GM19397 (cell line): ENCODE measurements around the gene LY6G5C.

Experiments used
- ATAC-seq: cut with Tn5 transposase; IDR thresholded peaks from one replicate; pipeline ENCODE4 v1.9.1; 2021; ENCODE audit warnings: mild to moderate bottlenecking, moderate library complexity; ENCODE audit not compliant: unreplicated experiment

Gene LY6G5C

DNA sequence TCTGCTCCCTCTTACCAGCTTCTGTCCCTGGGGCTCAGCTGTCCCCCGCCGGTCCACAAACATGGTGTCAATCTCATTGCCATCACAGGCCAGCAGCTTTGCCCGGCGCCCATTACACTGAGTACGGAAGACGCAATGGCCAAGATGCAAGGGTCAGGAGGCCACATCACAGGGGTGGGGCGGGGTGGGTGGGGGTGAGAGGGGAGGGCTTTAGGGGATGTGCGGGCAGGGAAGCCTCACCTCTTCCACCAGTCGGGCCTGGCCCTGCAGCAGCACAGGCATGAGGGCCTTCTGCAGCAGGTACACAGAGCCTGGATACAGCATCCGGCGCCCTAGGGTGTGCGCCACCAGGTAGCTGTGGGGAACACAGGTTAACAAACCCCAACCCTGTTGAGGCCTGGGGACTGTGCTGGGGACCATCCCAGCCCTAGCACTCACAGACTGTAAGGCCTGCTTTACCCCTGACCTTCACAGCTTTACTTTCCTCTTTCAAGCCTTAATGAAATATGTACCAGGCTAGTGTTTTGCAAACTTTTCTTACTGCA is 10.8 kb upstream of the LY6G5C start:
- ATAC-seq = no peak

DNA sequence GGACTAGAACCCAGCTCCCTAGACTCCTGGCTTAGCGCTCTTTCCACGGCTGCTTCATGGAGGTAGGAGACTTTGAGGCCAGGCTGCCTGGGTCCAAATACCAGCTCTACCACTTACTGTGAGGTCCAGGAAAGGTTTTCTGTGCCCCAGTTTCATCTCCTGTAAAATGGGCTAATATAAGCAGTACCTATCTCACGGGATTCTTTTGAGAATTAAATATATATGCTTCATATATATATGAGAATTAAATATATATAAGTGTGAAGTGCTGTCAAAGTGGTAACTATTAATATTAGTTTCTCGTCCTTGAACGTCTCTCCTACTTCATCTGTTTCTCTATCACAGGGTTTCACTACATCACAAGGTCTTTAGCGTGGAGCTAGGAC is 10.2 kb upstream of the LY6G5C start:
- ATAC-seq = no peak

DNA sequence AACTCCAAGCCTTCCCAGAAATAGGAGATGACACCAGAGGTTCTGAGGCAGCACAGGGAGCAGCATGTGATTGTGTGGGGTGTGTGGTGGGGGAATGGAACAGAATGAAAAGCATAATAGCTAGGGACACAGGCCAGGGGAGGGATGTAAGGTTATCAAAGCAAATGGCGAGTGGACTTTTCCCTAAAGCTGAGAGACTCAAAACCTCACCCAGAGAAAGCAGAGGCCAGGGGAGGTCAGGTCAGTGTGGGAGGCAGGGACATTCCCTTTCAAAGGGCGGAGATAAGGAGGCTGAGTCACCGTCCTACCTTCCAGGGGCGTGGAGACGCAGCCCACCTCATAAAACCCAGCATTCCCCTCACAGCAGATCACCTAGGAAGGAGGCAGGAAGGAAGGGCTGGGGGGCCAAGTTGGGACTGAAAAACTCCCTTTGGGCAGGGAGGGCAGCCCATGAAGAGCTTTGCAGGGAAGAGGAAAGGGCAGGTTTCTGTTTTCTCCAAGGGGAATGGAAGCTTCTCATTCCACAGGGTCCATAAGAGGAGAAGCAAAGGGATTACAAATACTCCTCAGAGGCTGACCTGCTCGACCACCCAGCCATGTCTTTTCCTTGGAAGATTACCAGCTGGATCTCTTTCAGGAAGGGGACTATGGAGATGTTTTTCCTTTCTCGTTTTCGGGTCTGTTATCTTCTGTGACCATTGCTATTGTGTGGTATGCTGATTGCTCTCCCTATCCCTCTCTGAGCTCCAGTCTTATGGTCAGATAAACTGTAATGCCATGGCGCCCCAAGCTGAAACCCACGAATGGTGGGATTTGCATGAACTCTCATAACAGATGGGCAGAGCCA is 9.6 kb upstream of the LY6G5C start:
- ATAC-seq = no peak

DNA sequence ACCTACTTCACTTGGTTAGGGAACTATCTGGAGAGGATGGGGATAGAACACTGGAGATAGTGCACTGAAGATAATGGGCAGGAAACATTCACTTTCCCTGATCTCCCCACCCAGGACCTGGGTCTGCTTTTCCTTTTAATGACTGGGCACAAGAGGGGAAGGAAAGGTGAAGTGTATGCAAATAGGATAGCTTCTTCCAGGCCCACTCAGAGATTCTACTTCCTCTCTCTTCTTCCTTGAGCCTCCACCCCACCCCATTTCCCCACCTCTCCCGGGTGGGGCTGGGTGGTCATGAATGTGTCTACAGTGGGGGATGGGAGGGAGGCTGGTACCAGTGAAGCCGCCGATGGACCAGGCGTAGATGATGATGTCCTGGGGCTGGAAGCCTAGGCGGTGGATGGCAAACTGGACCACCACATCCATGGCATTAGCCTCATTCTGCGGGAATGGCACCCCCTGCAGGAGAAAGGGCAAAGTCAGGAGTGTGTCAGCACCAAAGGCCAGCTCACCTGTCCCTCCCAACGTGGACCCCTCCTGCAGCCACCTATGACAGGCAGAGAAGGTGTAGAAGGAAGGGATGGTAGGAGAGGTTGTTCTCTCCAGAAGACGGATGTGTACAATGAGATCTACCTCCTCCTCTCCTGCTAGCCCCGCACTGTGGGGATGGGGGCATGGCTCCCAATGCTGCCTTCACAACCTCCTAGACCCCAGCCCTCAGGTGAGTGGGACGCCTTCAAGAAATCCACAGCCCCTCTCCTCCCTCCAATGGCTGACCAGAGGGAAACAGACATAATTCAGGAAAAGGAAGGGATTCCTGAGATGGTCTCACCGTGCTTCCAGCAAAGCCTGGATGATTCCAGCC is 8.6 kb upstream of the LY6G5C start:
- ATAC-seq = no peak

DNA sequence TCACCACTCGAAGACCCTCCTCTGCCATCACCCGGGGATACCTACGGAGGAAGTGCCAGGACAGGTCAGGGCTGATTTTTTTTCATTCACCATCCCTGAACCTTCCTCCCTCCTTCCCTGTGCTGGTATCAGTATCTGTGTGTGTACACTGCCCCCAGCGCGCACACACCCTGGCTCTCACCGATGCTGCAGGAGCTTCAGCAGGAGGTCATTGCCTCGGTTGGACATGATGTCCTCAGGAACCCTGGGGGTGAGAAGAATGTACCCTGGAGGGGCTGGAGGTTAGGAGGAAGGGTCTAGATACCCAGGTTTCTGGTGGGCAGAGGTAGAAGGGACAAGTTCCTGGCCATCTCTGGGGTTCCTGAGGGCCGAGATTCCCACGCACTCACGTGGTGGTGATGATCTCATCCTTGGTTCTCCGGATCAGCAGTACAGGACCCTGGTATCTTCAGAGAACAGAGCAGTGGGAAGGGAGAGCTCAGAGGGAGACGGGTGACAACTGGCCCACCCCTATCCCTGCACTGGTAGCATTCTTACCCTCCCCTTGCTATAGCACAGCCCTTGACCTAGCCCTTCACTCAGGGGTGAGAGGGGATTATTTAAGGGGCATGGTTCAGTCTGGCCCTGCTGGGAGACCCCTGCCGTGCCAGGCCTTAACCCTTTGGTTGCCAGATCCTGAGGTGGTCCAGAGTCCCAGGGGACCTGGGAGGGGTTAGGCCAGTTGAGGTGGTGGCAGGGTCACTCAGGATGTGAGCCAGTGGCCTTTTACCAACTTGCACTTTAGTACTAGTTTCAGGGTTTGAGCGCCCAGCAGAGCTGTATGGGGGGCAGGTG is 7.2 kb upstream of the LY6G5C start:
- no peak for ATAC-seq

DNA sequence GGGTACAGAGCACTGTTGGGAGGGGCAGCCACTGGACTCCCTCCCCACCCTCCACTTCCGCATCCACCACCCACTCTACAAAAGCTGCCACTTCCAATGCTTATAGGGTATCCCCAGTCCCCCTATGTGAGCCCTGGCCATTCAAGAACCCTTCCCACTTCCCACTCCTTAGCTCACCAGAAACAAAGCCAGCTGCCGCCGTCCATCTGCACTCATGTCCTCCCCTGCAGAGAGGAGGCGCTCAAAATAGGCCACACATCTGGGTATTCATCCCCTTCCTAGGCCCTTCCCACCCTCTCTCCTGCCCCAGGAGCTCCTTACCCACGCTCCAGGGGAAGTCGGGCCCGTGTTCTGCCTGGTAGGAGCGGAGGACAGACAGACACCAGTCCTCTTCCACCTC is 6.5 kb upstream of the LY6G5C start:
- no peak for ATAC-seq

DNA sequence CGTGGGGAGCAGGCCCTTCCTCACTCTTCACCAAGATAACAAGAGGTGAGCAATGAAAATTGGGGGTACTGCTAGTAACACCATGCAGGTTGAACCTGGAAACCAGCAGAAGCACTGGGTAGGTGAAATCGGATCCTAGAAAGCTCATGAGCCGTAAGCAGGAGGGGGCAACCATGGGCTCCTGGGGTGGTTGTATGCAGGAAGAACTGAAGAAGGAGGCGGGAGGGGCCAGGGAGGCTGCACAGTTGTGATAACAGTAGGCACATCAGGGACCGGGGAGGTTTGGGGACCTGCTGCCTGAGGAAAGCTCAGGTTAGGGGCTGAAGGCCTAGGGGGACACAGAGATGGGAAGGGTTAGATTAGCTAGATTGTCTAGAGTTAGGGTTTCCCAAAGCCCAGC is 5.6 kb upstream of the LY6G5C start:
- ATAC-seq = no peak

DNA sequence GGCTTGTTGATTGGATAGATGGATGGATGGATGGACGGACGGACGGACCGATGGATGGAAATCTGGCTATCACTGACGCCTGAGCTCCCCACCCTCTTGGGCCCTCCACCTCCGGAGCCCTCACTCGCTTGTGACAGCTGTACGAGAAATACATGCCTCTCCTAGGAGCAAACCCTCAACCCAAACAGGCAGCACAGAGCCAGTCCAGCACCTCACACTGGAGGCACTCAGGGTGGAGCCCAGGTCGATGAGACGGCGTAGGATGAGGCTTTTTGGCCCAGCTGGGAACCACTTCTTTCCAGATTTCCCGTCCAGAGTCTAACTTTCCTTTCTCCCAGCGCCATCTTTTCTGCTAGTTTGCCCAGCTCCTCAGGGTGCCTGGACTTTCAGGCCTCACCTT is 2.7 kb upstream of the LY6G5C start:
- ATAC-seq = no peak

DNA sequence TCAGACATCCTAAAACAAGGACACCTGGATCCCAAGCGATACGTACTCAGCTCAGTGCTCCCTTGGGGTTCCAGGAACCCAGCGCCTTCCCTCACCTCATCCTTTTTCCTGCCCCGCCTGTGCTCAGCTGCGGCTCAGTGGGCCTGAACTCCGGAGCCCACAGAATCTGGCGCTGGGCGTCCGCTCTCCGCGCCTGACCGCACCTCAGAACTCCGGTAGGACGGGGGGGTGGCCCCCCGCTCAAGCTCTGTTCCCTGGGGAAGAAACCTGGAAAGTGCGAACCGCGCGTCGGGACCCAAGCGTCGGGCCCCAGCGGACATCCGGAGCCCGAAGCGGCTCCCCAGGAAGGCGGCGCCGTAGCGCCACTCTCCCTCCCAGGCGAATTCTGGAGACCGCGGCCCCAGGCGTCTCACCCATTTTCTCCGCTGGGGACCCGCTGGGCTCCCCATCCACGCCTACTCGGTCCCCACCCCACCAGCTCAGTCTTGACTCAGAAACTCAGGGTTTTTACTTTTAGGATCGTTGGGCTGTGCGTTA is 336 bp upstream of the LY6G5C start:
- peak; percentile 35 for ATAC-seq

DNA sequence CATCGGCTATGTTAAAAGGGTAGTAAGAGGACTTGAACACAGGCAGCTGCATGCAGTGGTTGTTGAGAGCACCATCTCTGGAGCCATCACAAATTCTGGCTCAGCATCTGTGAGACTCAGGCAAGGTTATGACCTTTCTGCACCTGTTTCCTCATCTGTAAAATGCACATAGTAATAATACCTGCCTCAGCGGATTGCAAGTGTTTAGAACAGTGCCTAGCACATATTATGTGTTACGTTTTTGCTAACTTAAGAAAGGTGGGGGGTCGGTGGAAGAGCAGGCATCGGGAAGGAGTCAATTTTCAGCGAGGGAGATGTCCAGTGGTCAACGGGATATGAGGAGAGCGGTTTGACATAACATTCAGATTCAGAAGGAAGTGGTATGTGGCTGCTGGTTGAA is 2.9 kb downstream of the LY6G5C start:
- ATAC-seq = no peak

DNA sequence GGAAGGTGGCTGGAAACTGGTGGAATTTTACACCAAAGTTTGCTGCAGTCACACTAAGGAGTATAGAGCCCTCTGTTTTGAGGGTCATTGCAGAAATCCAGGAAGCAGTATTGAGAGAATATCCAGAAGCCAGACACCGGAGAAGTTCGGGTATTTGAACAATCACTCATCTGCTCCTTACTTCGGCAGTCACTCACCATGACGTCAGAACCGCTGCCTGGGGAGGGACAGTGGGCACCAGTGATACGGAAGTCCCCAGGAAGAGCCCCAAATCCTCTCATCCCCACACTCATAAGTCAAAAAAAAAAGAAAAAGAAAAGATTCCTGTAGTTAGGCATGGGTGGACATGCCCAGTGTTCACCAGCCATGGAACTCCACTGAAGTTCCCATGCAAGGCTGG is 4.0 kb downstream of the LY6G5C start:
- ATAC-seq = no peak

DNA sequence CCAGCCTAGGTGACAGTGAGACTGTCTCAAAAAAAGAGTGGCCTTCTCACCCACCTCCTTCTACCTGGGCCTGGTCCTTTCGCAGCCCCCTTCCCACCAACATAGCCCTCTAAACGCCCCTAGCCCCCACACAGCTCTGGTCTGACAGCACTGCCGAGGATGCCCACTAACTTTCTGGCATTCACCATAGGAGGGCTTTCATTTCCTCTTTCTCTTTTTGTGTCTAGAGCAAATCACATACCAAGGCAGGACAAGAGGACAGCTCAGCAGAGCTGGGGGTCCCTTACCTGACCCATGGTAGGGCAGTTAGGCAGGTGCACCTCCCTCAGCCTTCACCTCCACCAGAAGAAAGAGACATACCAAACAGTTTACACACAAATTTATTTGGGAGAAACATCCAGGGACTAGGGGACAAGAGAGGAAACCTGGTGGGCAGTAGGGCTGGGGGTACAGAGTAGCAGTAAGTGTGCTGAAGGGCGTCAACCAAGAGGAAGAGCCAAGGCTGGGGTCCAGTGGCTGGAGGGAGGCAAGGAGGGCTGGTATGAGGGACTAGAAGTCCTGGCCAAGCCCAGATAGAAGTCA is 4.5 kb downstream of the LY6G5C start:
- ATAC-seq = no peak

DNA sequence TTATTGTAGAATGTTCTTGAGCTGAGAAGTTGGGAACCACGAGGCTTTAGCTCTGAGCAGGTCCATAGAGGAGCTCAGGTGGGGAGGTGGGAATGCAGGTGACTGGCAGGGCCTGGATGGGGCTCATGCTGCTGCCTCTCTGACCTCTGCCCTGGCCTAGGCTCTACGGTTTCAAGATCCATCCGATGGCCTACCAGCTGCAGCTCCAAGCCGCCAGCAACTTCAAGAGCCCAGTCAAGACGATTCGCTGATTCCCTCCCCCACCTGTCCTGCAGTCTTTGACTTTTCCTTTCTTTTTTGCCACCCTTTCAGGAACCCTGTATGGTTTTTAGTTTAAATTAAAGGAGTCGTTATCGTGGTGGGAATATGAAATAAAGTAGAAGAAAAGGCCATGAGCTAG is 11.2 kb downstream of the LY6G5C start, which contains the start of gene LY6G5B:
LY6G5B (plus strand) TSS at position 301 of the 400 bp plus-strand sequence. CDS start 975 bp downstream, outside the sequence.
- ATAC-seq = no peak

DNA sequence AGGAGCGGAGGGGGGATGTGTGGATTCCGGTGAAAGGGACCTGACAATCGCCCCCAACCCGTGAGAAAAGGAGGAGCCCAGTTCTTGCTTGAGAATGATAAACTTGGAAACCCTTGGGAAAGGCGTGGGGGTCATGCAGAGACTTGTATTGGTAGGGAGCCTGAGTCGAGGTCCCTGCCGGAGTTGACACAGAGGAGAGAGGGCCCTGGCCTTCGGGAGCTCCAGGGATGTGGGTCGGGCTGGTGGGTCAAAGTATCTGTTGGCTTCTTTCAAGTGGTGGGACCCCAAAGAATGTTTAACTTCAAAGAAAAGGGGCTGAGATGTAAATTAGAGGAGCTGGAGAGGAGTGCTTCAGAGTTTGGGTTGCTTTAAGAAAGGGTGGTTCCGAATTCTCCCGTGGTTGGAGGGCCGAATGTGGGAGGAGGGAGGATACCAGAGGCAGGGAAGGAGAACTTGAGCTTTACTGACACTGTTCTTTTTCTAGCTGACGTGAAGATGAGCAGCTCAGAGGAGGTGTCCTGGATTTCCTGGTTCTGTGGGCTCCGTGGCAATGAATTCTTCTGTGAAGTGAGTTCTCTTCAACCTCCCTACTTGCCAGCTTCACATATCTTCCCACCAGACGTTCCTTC is 14.4 kb downstream of the LY6G5C start:
- ATAC-seq = no peak

DNA sequence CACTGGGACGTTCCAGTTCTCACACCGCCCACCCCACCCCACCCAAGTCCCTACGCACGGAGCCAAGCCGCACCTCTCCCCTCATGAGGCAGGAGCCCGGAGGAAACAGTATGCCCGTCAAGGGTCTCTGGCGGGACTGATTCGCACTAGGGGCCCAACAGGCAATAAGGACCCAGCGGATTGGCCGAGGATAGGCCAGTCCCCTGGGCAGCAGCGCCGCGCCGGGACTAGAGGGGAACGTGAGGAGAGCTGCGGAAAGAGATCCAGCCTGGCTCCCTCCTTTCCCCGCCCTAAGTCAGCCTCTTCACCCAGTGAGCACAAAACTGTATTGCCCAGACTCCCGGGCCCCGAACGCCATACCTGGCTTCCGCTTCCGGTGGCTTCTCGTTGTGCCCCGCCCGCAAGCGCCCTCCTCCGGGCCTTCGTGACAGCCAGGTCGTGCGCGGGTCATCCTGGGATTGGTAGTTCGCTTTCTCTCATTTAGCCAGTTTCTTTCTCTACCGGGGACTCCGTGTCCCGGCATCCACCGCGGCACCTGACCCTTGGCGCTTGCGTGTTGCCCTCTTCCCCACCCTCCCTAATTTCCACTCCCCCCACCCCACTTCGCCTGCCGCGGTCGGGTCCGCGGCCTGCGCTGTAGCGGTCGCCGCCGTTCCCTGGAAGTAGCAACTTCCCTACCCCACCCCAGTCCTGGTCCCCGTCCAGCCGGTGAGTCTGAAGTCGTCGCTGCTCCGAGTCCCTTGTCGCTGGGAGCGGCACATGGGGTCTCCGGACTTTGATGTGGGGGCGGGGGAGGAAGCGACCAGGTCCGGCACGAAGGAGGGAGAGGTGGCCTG is 15.1 kb downstream of the LY6G5C start, which contains the start of gene CSNK2B:
CSNK2B (plus strand) TSS at position 580 of the 836 bp plus-strand sequence. CDS start 752 bp downstream, outside the sequence.
- ATAC-seq = peak; percentile 74

DNA sequence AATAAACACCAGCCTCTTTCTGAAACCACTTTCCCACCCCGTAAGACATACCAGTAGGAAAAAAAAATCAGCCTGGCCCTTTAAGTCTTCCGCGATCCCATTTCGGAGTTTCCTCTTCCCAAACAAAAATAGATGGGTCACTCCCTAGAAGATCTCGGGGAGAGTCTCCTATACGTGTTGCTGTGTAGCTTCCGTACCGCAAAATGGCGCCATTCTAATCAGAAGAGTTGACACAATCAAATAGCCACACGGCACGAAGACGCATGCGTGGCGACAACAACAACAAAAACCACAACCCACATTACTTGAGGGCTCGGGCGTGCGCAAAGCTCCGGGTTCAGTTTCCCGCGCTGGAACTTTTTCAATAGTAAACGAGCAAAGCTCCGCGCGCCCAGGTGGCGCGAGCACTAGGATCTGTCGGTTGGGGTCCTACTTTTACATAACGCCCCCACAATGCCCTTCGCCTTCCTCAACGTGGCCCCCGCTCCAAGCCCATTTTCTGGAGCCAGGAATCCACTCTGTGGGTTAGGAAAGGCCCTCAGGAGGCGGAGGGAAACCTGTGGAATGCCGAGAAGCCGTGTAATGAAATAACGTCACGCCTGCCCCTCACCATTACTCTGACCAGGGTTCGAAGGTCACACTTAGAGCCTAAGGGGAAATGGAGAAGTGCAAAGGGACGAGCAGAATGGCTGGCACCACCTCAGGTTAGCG is 15.9 kb downstream of the LY6G5C start, which contains the start of gene GPANK1:
GPANK1 (minus strand) TSS at position 208 of the 711 bp plus-strand sequence. CDS start 519 bp downstream, outside the sequence.
- peak; percentile 23 for ATAC-seq

DNA sequence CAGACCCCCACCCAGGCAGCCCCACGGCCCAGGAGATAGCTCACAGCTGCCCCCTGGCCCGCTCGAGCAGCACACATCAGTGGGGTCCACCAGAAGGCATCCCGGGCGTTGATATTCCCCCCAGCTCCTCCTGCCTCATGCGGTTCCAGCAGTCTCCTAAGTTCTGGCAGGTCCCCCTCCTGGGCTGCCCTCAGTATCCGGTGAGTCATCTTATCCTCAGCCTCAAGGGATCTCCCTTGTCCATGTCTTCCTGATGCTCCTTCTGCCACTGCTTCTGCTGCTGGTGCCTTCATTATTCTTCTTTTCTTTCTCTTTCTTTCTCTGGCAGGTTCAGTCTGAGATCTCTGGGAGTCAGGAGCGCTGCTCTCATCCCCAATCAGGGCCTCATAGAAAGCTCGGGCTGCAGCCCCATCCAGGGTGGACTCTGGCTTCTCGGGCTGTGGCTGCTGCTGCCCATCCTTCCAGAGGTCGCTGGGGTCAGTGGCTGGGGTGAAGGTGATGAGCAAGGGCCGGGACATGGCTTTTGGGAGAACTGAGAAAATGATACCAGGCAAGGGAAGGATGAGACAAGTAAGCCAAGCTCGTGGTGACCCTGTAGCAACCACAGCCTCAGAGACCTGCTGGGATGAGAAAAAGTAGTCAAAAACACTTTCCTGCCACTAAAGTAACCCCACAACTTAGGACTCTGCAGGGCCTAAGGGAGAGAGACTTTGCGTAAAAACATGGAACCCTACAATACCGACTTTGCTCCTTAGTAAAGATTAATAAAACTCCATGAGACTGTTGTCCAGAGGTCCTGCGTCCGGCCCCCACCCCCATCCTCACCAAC is 16.7 kb downstream of the LY6G5C start:
- no peak for ATAC-seq
